Measurements from ENCODE around the gene LRRN2. TPM values are rescaled to one million over a fixed set of nuclear protein-coding genes. Genes with fewer than 3 reads are reported as not detected.
"Not testable (repeated sequence)": the region's sequence is repeated elsewhere in the genome, so short reads cannot be mapped to it uniquely, and the experiment has no call there.

The LRRN2 gene
- total RNA-seq, 2 experiments from 2014 or later, result not detected

DNA sequence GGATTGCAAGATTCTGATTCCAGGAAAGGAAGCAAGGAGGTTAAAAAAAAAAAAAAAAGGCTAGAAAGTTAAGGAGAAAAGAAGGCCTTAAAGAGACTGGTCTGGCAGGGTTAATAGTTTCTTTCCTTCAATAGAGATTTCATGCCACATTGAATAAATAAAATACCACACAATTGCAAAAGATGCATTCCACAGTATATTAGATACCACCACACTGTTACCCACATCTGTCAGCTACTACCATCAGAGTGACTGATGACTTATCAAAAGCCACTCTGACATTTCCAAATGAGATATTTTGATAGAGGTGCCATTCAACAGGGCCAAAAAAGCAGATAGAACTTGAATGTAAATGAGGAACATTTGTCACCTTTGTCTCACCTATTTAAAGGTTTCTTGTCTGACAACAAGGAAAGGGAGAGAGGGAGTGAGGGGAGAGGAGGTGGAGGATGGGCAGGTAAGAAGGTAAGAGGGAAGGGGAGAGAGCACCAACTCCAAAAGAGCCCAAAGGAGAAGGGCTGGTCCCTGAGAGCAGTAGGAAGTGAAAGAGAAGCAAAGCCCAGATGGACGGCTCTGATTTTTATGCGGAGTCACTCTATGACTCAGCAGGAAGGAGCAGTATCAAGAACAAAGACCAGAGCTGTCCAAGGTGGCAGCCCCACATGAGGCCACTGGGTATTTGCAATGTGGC lies 38.3 kb downstream of the LRRN2 start:
- intact Hi-C loops (cut with micrococcal nuclease), result no loop called here
- H3K36me3 Mint-ChIP-seq, result no peaks in the 10 kb centered on the region
- H3K27me3 Mint-ChIP-seq, result peaks cover 10% of the 10 kb centered on the region
- peak; percentile 38 for DNase-seq
- POLR2A ChIA-PET, result no interaction called here
- no peak overlapping the region for H3K4me3 Mint-ChIP-seq
- H3K27ac Mint-ChIP-seq, result no peak overlapping the region
- CTCF ChIA-PET, result no interaction called here
- H3K4me1 Mint-ChIP-seq (ENCODE audit: low read depth), result no peaks in the 10 kb centered on the region
- H3K9me3 Mint-ChIP-seq, result no peaks in the 10 kb centered on the region

DNA sequence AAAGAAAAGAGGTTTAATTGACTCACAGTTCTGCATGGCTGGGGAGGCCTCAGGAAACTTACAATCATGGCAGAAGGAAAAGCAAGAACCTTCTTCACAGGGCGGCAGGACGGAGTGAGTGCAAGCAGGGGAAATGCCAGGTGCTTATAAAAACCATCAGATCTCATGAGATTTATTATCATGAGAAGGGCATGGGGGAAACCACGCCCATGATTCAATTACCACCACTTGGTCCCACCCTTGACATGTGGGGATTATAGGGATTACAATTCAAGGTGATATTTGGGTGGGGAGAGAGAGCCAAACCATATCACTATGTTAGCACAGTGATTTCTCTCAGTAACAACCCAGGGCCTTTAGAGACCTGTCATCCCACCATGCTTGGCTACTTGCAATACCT lies 39.9 kb downstream of the LRRN2 start:
- Mint-ChIP-seq H3K27ac (no peak overlapping the region), H3K9me3 (no peaks in the 10 kb centered on the region), H3K4me3 (no peak overlapping the region), H3K4me1 (ENCODE audit: low read depth) (no peaks in the 10 kb centered on the region), H3K27me3 (peaks cover 4% of the 10 kb centered on the region), H3K36me3 (no peaks in the 10 kb centered on the region)
- no peak for DNase-seq
- intact Hi-C loops (cut with micrococcal nuclease), result no loop called here
- CTCF ChIA-PET, result interaction anchor here (1.0 kb wide), 1 partner anchor 134 kb away, joined by 3 read pairs; no protein-coding TSS in a partner anchor
- POLR2A ChIA-PET, result no interaction called here

DNA sequence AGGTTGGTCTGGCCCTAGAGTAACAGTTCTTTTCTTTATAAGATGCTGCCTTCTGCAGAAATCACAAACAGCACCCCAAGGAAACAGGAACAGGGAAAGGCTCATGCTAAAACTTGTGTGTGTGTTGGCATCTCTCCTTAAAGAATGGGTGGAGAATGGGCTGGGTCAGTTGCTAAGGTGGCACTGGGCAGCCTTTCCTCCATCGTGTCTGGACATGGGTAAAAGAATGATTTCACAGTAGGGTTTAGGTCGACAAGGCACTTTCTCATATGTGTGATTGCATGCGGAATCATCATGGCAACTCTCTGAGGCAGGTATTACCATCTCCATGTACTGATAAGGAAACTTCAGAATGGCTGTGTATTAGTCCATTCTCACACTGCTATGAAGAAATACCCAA lies 40.3 kb downstream of the LRRN2 start:
- DNase-seq, result no peak
- intact Hi-C loops (cut with micrococcal nuclease), result no loop called here
- CTCF ChIA-PET, result interaction anchor here (0.7 to 1.4 kb wide), 4 partner anchors 135 to 164 kb away, joined by 3 to 5 read pairs (median 4); no protein-coding TSS in a partner anchor
- POLR2A ChIA-PET, result no interaction called here
- H3K27me3 Mint-ChIP-seq, result peaks cover 4% of the 10 kb centered on the region
- no peak overlapping the region for H3K27ac Mint-ChIP-seq
- no peaks in the 10 kb centered on the region for H3K9me3 Mint-ChIP-seq
- H3K4me1 Mint-ChIP-seq (ENCODE audit: low read depth), result no peaks in the 10 kb centered on the region
- H3K36me3 Mint-ChIP-seq, result no peaks in the 10 kb centered on the region
- H3K4me3 Mint-ChIP-seq, result no peak overlapping the region

DNA sequence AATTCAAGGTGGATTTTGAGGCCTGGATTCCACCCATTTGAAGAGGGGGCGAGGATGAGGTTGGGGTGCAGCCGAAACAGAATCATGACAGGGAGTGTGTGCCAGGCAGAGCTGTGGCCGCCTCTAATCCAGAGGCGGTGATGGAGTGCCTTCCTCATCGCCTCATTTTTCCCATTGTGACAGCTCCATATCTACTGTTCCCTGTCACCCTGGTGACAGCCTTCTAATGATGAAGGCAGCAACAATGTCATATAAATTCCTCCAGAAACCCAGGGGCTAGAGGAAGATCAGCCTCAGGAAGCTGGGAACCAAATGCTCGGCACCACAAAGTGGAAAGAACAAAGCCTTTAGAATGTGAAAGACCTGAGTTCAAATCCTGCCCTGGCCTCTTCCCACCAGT lies 42.0 kb downstream of the LRRN2 start:
- CTCF ChIA-PET, result no interaction called here
- H3K4me3 Mint-ChIP-seq, result no peak overlapping the region
- intact Hi-C loops (cut with micrococcal nuclease), result no loop called here

DNA sequence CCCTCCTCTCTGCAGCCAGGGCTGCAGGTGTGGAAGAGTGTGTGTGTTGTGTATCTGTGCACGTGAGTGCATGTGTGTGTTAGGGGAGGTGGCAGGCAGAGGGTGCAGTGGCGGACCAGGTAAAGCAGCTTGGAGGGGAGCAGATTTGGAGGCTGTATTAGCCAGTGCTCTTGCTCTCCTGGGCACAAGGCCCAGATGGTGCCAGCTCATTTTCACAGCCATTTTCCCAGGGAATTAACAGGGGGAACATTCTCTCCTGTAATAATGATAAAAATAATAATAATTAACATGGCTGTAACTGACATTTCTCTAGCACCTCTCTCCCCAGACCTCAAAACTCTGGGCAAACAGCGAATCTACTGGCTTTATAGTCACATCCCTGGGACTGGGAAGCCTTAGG lies 43.6 kb downstream of the LRRN2 start:
- no peak for DNase-seq
- ChIA-PET CTCF (interaction anchor here (1.2 to 2.8 kb wide), 2 partner anchors 76 to 165 kb away, joined by 6 to 7 read pairs; no protein-coding TSS in a partner anchor), POLR2A (no interaction called here)
- Mint-ChIP-seq H3K9me3 (no peaks in the 10 kb centered on the region), H3K27me3 (peaks cover 2% of the 10 kb centered on the region), H3K4me1 (ENCODE audit: low read depth) (no peaks in the 10 kb centered on the region), H3K4me3 (no peak overlapping the region), H3K36me3 (no peaks in the 10 kb centered on the region), H3K27ac (no peak overlapping the region)
- intact Hi-C loops (cut with micrococcal nuclease), result no loop called here

More for the DNA sequence above, 42.0 kb downstream of the LRRN2 start:
- no peak for DNase-seq
- Mint-ChIP-seq H3K4me1 (ENCODE audit: low read depth) (no peaks in the 10 kb centered on the region), H3K36me3 (no peaks in the 10 kb centered on the region), H3K27ac (no peak overlapping the region), H3K9me3 (no peaks in the 10 kb centered on the region), H3K27me3 (peaks cover 2% of the 10 kb centered on the region)
- POLR2A ChIA-PET, result no interaction called here

DNA sequence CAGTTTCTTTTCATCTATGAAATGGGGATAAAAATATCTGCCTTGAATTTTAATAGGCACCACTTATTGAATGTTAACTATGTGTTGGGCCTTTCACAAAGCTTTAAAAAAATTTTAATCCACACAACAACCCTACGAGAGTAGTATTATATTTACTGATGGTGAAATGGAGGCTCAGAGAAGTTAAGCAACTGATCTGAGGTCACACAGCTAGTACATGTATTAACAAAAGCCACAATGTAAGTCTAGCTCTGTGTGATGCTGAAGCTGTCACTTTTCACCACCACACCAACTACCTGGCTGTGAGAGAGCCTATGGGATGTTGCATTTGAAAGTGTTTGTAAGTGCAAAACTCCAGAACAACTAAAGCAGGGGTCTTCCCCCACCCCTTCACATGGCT lies 44.1 kb downstream of the LRRN2 start:
- Mint-ChIP-seq H3K27me3 (peaks cover 2% of the 10 kb centered on the region), H3K4me3 (no peak overlapping the region), H3K36me3 (no peaks in the 10 kb centered on the region), H3K4me1 (ENCODE audit: low read depth) (no peaks in the 10 kb centered on the region), H3K9me3 (no peaks in the 10 kb centered on the region), H3K27ac (no peak overlapping the region)
- CTCF ChIA-PET, result interaction anchor here (0.6 to 2.8 kb wide), 3 partner anchors 76 to 1301 kb away, joined by 5 to 7 read pairs (median 6); no protein-coding TSS in a partner anchor
- intact Hi-C loops (cut with micrococcal nuclease), result no loop called here
- POLR2A ChIA-PET, result no interaction called here
- DNase-seq, result no peak

DNA sequence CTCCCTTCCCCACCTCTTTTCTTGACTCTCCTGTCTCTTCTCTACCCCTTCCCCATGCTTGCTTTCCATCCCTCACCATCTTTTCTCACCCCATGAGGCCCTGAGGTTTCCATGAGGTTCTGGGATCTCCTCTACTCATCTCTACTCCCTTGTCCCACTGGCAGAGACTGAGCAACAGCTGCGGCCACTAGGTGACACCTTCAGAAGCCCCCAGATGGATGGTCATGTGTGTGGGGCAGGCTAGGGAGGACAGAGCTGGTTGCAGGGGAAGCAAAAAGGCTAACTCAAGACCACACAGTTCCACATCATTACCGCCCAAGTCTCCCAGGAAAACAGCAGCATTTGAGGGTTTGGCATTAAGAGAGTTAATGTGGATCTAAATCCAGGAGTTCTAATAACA lies 45.0 kb downstream of the LRRN2 start:
- intact Hi-C loops (cut with micrococcal nuclease), result no loop called here
- CTCF ChIA-PET, result interaction anchor here (0.6 to 2.8 kb wide), 2 partner anchors 75 to 434 kb away, joined by 3 to 7 read pairs; no protein-coding TSS in a partner anchor

DNA sequence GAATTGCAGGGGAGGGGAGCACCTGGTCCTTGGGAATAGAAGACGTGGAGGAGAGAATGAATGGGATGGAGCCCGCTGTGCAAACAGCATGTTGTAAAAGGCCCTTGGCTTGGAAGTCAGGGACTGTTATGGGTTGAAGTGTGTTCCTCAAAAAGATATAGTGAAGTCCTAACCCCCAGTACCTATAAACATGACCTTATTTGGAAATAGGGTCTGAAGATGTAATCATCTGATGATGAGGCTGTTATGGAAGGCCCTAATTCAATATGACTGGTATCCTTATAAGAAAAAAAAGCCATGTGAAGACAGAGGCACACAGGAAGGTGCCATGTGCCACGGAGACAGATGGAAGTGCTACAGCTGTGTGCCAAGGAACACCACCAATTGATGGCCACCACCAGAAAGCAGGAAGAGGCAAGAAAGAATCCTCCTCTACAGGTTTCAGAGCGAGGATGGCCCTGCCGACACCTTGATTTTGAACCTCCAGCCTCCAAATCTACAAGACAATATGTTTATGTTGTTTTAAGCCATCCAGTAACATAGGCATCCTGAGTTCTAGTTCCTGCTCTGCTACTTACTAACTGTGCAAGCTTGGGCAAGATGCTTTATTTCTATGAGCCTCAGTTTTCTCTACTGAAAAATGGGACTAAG lies 51.2 kb downstream of the LRRN2 start:
- intact Hi-C loops (cut with micrococcal nuclease), result no loop called here
- H3K27me3 Mint-ChIP-seq, result peaks cover 13% of the 10 kb centered on the region

More for the DNA sequence above, 45.0 kb downstream of the LRRN2 start:
- Mint-ChIP-seq H3K36me3 (no peaks in the 10 kb centered on the region), H3K27me3 (peaks cover 2% of the 10 kb centered on the region), H3K4me3 (no peak overlapping the region), H3K9me3 (no peaks in the 10 kb centered on the region), H3K4me1 (ENCODE audit: low read depth) (no peaks in the 10 kb centered on the region), H3K27ac (no peak overlapping the region)
- POLR2A ChIA-PET, result no interaction called here
- no peak for DNase-seq

DNA sequence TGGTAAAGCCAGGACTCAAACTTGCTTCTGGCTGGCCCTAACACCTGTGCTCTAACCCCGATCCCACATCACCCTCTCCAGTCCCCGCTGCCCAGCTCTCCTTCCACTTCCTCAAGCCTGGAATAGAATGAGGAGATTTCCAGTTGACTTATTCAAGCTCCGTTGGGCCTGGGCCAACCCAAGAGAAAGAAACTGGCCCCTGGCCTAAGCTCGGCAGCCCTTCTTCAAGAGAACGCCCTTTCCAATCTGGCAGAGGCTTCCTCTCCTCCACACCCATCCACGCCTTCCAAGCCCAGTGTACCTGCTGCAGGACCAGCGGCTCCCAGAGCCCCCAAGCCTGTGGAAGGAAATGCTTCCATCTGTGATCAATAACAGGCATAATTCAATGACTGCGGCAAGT lies 51.9 kb downstream of the LRRN2 start:
- no peak overlapping the region for H3K4me3 Mint-ChIP-seq
- H3K9me3 Mint-ChIP-seq, result no peaks in the 10 kb centered on the region
- H3K36me3 Mint-ChIP-seq, result no peaks in the 10 kb centered on the region
- H3K27ac Mint-ChIP-seq, result no peak overlapping the region
- intact Hi-C loops (cut with micrococcal nuclease), result no loop called here
- no peak for DNase-seq
- CTCF ChIA-PET, result interaction anchor here (2.0 kb wide), 1 partner anchor 173 kb away, joined by 6 read pairs; no protein-coding TSS in a partner anchor
- H3K27me3 Mint-ChIP-seq, result peaks cover 17% of the 10 kb centered on the region
- POLR2A ChIA-PET, result no interaction called here
- H3K4me1 Mint-ChIP-seq (ENCODE audit: low read depth), result no peaks in the 10 kb centered on the region

More for the DNA sequence above, 51.2 kb downstream of the LRRN2 start:
- no peaks in the 10 kb centered on the region for H3K36me3 Mint-ChIP-seq
- H3K27ac Mint-ChIP-seq, result no peak overlapping the region
- H3K4me3 Mint-ChIP-seq, result no peak overlapping the region
- no peak for DNase-seq
- ChIA-PET POLR2A (interaction anchor here (0.5 kb wide), 1 partner anchor 651 kb away, joined by 3 read pairs; no protein-coding TSS in a partner anchor), CTCF (interaction anchor here (2.0 kb wide), 1 partner anchor 172 kb away, joined by 6 read pairs; no protein-coding TSS in a partner anchor)
- no peaks in the 10 kb centered on the region for H3K9me3 Mint-ChIP-seq
- H3K4me1 Mint-ChIP-seq (ENCODE audit: low read depth), result no peaks in the 10 kb centered on the region

DNA sequence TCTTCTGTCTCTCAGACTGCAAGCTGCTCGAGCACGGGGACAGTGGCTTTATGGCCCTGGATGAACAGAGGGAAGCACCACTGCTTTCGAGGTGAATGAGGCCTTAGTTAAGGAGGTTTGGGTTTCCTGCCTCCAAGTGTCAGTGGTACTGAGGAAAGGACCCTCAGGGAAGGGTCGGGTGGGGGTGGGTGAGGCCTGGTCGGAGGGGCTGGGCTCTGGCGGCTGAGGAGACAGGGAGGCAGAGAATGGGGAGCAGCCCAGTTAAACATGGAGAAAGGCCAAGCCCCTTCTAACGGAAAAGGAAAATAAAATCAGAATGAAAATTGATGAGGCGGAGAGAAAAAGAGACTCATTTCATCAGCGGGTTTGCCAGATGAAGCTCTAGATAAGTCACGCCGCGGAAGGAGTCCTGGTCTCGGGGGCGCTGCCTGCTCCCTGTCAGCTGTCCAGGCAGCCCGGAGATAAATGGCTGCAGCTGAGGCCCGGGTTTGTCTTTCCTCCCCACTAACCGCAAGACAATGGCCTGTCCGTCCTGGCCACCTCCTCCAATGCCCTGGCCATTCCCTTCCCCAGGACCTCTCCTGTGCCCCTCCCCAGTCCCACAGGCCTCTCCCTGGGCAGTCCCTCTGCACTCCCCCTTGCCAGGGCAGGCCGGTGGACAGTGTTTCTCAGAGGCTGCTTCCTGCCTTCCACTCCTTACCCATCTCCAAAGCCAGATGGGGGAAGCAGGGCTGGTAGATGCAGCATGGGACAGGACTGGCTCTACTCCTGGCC lies 55.2 kb downstream of the LRRN2 start:
- Mint-ChIP-seq H3K4me3 (no peak overlapping the region), H3K4me1 (ENCODE audit: low read depth) (no peaks in the 10 kb centered on the region), H3K27me3 (peaks cover 17% of the 10 kb centered on the region), H3K36me3 (no peaks in the 10 kb centered on the region), H3K9me3 (no peaks in the 10 kb centered on the region), H3K27ac (no peak overlapping the region)
- ChIA-PET POLR2A (no interaction called here), CTCF (interaction anchor here (1.4 kb wide), 1 partner anchor 177 kb away, joined by 3 read pairs; no protein-coding TSS in a partner anchor)
- intact Hi-C loops (cut with micrococcal nuclease), result no loop called here
- DNase-seq, result no peak

DNA sequence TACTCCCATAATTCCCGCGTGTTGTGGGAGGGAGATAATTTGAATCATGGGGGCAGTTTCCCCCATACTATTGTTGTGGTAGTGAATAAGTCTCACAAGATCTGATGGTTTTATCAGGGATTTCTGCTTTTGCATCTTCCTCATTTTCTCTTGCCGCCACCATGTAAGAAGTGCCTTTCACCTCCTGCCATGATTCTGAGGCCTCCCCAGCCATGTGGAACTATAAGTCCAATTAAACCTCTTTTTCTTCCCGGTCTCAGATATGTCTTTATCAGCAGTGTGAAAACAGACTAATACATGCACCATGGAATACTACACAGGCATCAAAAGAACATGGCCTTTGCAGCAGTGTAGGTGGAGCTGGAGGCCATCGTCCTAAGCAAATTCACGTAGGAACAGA lies 56.1 kb downstream of the LRRN2 start:
- peaks cover 17% of the 10 kb centered on the region for H3K27me3 Mint-ChIP-seq
- POLR2A ChIA-PET; H3K4me1 Mint-ChIP-seq (ENCODE audit: low read depth); intact Hi-C loops (cut with micrococcal nuclease); CTCF ChIA-PET; DNase-seq; H3K36me3 Mint-ChIP-seq; H3K4me3 Mint-ChIP-seq; H3K9me3 Mint-ChIP-seq; H3K27ac Mint-ChIP-seq: not testable (repeated sequence)

DNA sequence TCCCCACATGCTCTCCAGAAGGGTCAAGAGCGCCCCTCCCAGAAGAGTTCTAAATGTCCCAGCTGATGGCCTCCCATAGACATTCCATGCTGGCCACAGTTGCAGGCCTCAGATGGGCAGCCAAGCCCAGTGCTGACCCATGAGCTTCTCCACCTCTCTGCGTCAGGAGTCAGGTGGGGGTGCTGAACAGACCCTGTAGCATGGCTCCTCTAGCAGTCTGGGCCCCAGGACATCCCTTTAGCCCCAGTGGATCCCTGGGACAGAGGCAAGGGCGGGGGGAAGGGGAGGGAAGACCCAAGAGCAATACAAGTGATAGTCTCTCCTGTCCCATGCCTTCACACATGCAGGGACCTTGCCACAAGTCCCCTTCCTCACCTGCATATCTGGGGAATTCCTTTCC lies 56.7 kb downstream of the LRRN2 start:
- Mint-ChIP-seq H3K4me3 (no peak overlapping the region), H3K4me1 (ENCODE audit: low read depth) (no peaks in the 10 kb centered on the region), H3K27me3 (peaks cover 17% of the 10 kb centered on the region), H3K27ac (no peak overlapping the region), H3K36me3 (no peaks in the 10 kb centered on the region), H3K9me3 (no peaks in the 10 kb centered on the region)
- ChIA-PET POLR2A (no interaction called here), CTCF (no interaction called here)
- DNase-seq, result no peak
- intact Hi-C loops (cut with micrococcal nuclease), result no loop called here
